ENCODE data around the gene SYT8. TPM values are rescaled to one million over a fixed set of nuclear protein-coding genes. Genes with fewer than 3 reads are reported as not detected.
A peak's percentile ranks its signal among the peaks of the same experiment; 100 is the strongest.

Gene SYT8
- total and polyA plus RNA-seq, 2 donors from 2014 or later = 1.2 to 1.7 TPM

DNA sequence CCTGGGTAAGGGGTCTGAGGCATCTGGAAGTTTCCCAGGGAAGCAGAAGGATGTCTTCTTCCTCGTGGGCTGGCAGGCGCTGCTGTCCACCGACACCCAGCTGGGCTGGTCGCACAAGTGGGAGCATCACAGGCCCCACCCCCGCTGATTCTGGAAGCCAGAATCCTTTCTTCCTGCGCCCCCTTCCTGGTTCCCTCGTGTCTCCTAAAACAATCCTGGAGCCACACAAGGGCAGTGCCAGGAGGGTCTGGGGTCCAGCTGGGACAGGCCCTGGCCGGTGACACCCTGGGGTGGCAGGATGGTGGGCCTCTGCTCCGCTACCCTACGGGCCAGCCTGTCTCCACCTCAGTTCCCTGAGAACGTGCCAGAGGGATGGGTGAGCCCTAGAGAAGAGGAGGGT lies 22.3 kb downstream of the SYT8 start:
- intact Hi-C loops (cut with DNase I) = no loop called here
- peak in 1 of 5 donors; percentile 59 for DNase-seq

DNA sequence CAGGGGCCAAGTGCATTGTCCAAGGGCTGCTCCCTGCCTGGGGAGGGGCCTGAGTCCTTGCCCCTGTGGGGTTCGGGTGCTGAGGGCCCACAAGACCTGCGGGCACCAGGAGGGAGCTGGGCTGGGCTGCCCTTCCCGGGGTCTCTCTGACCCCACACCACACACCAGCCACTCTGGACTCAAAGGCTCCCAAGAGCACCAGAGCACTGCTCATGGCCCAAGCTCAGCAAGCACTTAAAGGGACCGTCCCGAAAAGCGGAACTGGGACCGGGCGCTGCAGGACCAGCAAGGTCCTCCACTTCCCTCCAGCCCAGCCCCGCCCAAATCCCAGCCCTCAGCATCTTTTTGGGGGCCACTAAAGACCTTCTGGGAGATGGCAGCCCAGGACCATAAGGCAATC lies 23.4 kb downstream of the SYT8 start:
- H3K27me3 ChIP-seq (ENCODE audit: control insufficient read depth, insufficient read depth, low read length) = no peaks in the 10 kb centered on the region
- TF ChIP-seq, protein P1, sequence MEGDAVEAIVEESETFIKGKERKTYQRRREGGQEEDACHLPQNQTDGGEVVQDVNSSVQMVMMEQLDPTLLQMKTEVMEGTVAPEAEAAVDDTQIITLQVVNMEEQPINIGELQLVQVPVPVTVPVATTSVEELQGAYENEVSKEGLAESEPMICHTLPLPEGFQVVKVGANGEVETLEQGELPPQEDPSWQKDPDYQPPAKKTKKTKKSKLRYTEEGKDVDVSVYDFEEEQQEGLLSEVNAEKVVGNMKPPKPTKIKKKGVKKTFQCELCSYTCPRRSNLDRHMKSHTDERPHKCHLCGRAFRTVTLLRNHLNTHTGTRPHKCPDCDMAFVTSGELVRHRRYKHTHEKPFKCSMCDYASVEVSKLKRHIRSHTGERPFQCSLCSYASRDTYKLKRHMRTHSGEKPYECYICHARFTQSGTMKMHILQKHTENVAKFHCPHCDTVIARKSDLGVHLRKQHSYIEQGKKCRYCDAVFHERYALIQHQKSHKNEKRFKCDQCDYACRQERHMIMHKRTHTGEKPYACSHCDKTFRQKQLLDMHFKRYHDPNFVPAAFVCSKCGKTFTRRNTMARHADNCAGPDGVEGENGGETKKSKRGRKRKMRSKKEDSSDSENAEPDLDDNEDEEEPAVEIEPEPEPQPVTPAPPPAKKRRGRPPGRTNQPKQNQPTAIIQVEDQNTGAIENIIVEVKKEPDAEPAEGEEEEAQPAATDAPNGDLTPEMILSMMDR (IDR thresholded peaks at IDR 0.05; ENCODE audit: borderline replicate concordance, extremely low read depth, insufficient read depth) = no peak
- no peaks in the 10 kb centered on the region for H3K36me3 ChIP-seq (ENCODE audit: control insufficient read depth in 2 of 3, insufficient read depth in 3 of 3, low read length in 3 of 3)
- DNase-seq = peak in 1 of 5 donors; percentile 54
- no peak overlapping the region for H3K27ac ChIP-seq (ENCODE audit: low read depth in 2 of 2, low read length in 2 of 2)
- no peak for FAIRE-seq
- H3K9ac ChIP-seq (ENCODE audit: low read length in 3 of 3) = no peak overlapping the region
- H3K9me3 ChIP-seq (ENCODE audit: control insufficient read depth in 2 of 3, insufficient read depth in 1 of 3, low read length in 3 of 3) = no peaks in the 10 kb centered on the region
- intact Hi-C loops (cut with DNase I) = no loop called here
- H3K4me3 ChIP-seq (ENCODE audit: low read length in 3 of 3) = no peak overlapping the region
- peaks cover 0 to under 1% (median 0%) of the 10 kb centered on the region in 3 donors for H3K4me1 ChIP-seq (ENCODE audit: control insufficient read depth in 2 of 3, insufficient read depth in 2 of 3, low read depth in 1 of 3, low read length in 3 of 3)

More for the DNA sequence above, 22.3 kb downstream of the SYT8 start:
- TF ChIP-seq, protein P1 (IDR thresholded peaks at IDR 0.05; ENCODE audit: borderline replicate concordance, extremely low read depth, insufficient read depth) = no peak
- Histone ChIP-seq H3K27me3 (ENCODE audit: control insufficient read depth, insufficient read depth, low read length) (no peaks in the 10 kb centered on the region), H3K9me3 (ENCODE audit: control insufficient read depth in 2 of 3, insufficient read depth in 1 of 3, low read length in 3 of 3) (no peaks in the 10 kb centered on the region), H3K27ac (ENCODE audit: low read depth in 2 of 2, low read length in 2 of 2) (no peak overlapping the region), H3K4me3 (ENCODE audit: low read length in 3 of 3) (no peak overlapping the region), H3K9ac (ENCODE audit: low read length in 3 of 3) (no peak overlapping the region), H3K4me1 (ENCODE audit: control insufficient read depth in 2 of 3, insufficient read depth in 2 of 3, low read depth in 1 of 3, low read length in 3 of 3) (no peaks in the 10 kb centered on the region), H3K36me3 (ENCODE audit: control insufficient read depth in 2 of 3, insufficient read depth in 3 of 3, low read length in 3 of 3) (no peaks in the 10 kb centered on the region)
- no peak for FAIRE-seq

DNA sequence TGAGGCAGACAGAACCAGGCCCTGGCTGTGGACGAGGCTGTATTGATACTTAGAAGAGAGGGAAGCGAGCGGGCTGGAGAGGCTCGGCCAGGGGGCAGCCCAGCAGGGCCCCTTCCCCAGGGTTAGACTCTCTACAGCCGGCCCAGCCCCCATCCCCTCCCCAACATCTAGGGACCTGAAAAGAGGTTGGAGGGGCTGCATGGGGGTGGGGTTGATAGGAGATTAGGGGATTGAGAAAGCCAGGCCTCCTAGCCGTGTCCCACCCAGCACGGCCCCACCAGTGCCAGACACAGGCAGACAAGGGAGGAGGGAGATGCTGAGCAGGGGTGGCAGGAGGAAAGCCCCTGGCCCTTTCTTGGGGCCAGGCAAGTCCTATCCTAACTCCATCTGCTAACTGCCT lies 23.8 kb downstream of the SYT8 start:
- H3K4me3 ChIP-seq (ENCODE audit: low read length in 3 of 3) = no peak overlapping the region
- H3K27me3 ChIP-seq (ENCODE audit: control insufficient read depth, insufficient read depth, low read length) = no peaks in the 10 kb centered on the region
- TF ChIP-seq, protein P1 (IDR thresholded peaks at IDR 0.05; ENCODE audit: borderline replicate concordance, extremely low read depth, insufficient read depth) = no peak
- FAIRE-seq = no peak
- intact Hi-C loops (cut with DNase I) = no loop called here
- peak in 1 of 5 donors; percentile 47 for DNase-seq
- peaks cover 0 to 5% (median 0%) of the 10 kb centered on the region in 3 donors for H3K4me1 ChIP-seq (ENCODE audit: control insufficient read depth in 2 of 3, insufficient read depth in 2 of 3, low read depth in 1 of 3, low read length in 3 of 3)
- H3K9ac ChIP-seq (ENCODE audit: low read length in 3 of 3) = no peak overlapping the region
- H3K36me3 ChIP-seq (ENCODE audit: control insufficient read depth in 2 of 3, insufficient read depth in 3 of 3, low read length in 3 of 3) = no peaks in the 10 kb centered on the region
- H3K27ac ChIP-seq (ENCODE audit: low read depth in 2 of 2, low read length in 2 of 2) = no peak overlapping the region
- H3K9me3 ChIP-seq (ENCODE audit: control insufficient read depth in 2 of 3, insufficient read depth in 1 of 3, low read length in 3 of 3) = no peaks in the 10 kb centered on the region

DNA sequence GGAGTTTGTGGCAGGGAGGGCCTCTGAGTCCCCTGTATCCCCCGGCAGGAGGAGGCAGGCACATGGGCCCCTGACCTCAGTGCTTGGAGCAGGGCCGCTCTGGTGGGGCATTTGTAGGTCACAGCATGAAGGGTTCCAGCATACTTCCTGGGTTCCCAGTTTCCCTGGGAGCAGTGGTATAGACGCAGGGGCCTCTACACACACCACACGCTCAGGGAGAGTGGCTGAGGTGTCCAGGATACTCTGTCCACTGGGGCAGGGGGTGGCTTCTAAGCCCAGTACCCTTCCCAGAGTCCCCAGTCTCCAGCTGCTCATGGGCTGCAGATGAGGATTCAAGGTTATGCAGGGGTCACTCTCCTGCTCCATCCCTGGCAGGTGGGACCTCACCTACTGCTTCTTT lies 24.2 kb downstream of the SYT8 start:
- Histone ChIP-seq H3K4me3 (ENCODE audit: low read length in 3 of 3) (no peak overlapping the region), H3K27me3 (ENCODE audit: control insufficient read depth, insufficient read depth, low read length) (no peaks in the 10 kb centered on the region), H3K9me3 (ENCODE audit: control insufficient read depth in 2 of 3, insufficient read depth in 1 of 3, low read length in 3 of 3) (no peaks in the 10 kb centered on the region), H3K36me3 (ENCODE audit: control insufficient read depth in 2 of 3, insufficient read depth in 3 of 3, low read length in 3 of 3) (no peaks in the 10 kb centered on the region), H3K4me1 (ENCODE audit: control insufficient read depth in 2 of 3, insufficient read depth in 2 of 3, low read depth in 1 of 3, low read length in 3 of 3) (peaks cover 0 to 8% (median 0%) of the 10 kb centered on the region in 3 donors), H3K27ac (ENCODE audit: low read depth in 2 of 2, low read length in 2 of 2) (no peak overlapping the region), H3K9ac (ENCODE audit: low read length in 3 of 3) (no peak overlapping the region)
- DNase-seq (peak in 1 of 5 donors; percentile 37), FAIRE-seq (no peak)
- TF ChIP-seq, protein P1 (IDR thresholded peaks at IDR 0.05; ENCODE audit: borderline replicate concordance, extremely low read depth, insufficient read depth) = no peak
- intact Hi-C loops (cut with DNase I) = no loop called here
